Stomach smooth muscle (tissue), 2 donors: ENCODE results near the gene MUCL3.
"Not testable (repeated sequence)": the region's sequence is repeated elsewhere in the genome, so short reads cannot be mapped to it uniquely, and the experiment has no call there.

Source experiments
- H3K27ac ChIP-seq: one replicate; pipeline ENCODE4 v1.7.0; 2013; ENCODE audit warnings: mild to moderate bottlenecking, low read length, inconsistent platforms
- H3K27me3 ChIP-seq, 2 donors: one replicate each; pipeline ENCODE4 v1.7.0; 2013; ENCODE audit warnings: low read length in 2 of 2; ENCODE audit not compliant: insufficient read depth in 2 of 2, control insufficient read depth in 1 of 2
- H3K36me3 ChIP-seq, 2 donors: one replicate each; pipeline ENCODE4 v1.7.0; 2013; ENCODE audit warnings: low read length in 2 of 2; ENCODE audit not compliant: control insufficient read depth in 2 of 2, insufficient read depth in 2 of 2
- H3K4me1 ChIP-seq: one replicate; pipeline ENCODE4 v1.7.0; 2013; ENCODE audit warnings: low read length; ENCODE audit not compliant: control insufficient read depth, insufficient read depth
- H3K4me3 ChIP-seq, 2 donors: one replicate each; pipeline ENCODE4 v1.7.0; 2013; ENCODE audit warnings: low read length in 2 of 2
- H3K9ac ChIP-seq, 2 donors: one replicate each; pipeline ENCODE4 v1.7.0; 2013; ENCODE audit warnings: low read length in 2 of 2, mild to moderate bottlenecking in 1 of 2
- H3K9me3 ChIP-seq, 2 donors: one replicate each; pipeline ENCODE4 v1.7.0; 2013; ENCODE audit warnings: low read length in 2 of 2; ENCODE audit not compliant: control insufficient read depth in 2 of 2
- donor health status: healthy.
- donor health status: Pancreatic carcinoma.

MUCL3 gene

GRCh38 chr6:30910473-30910872 lies 30.3 kb upstream of the MUCL3 start:
- not testable (repeated sequence) for H3K4me3 ChIP-seq, H3K27me3 ChIP-seq, H3K9ac ChIP-seq, H3K9me3 ChIP-seq, H3K27ac ChIP-seq
- Histone ChIP-seq H3K4me1 (peaks cover 32% of the 10 kb centered on the region), H3K36me3 (peaks cover 13 to 25% of the 10 kb centered on the region in 2 donors)

- Histone ChIP-seq H3K27ac (peak overlapping the region; percentile 93), H3K4me3 (no peak overlapping the region), H3K36me3 (peaks cover 13 to 31% of the 10 kb centered on the region in 2 donors), H3K9me3 (no peaks in the 10 kb centered on the region), H3K27me3 (no peaks in the 10 kb centered on the region), H3K4me1 (peaks cover 39% of the 10 kb centered on the region), H3K9ac (no peak overlapping the region)
These were observed 27.8 kb upstream of the MUCL3 start for GRCh38 chr6:30912746-30913520.

- Histone ChIP-seq H3K4me1 (peaks cover 35% of the 10 kb centered on the region), H3K9ac (peak overlapping the region; percentile 55 to 67), H3K4me3 (peak overlapping the region; percentile 34 to 80), H3K27me3 (no peaks in the 10 kb centered on the region), H3K9me3 (no peaks in the 10 kb centered on the region), H3K27ac (peak overlapping the region; percentile 93), H3K36me3 (peaks cover 14 to 33% of the 10 kb centered on the region in 2 donors)
These were observed 27.1 kb upstream of the MUCL3 start for GRCh38 chr6:30913721-30914075.

GRCh38 chr6:30914076-30914853 lies 26.5 kb upstream of the MUCL3 start, which contains the start of gene VARS2:
Gene VARS2, plus strand, starts transcription at chr6:30914238. Its CDS starts 599 bp downstream, at chr6:30914837.
- Histone ChIP-seq H3K27me3 (no peaks in the 10 kb centered on the region), H3K9ac (peak within 1 kb of the TSS; percentile 94 to 95), H3K9me3 (no peaks in the 10 kb centered on the region), H3K4me3 (peak within 1 kb of the TSS; percentile 76 to 80), H3K36me3 (peaks cover 16 to 33% of the 10 kb centered on the region in 2 donors), H3K27ac (peak within 1 kb of the TSS; percentile 93), H3K4me1 (peaks cover 30% of the 10 kb centered on the region)

- Histone ChIP-seq H3K4me1 (peaks cover 26% of the 10 kb centered on the region), H3K9me3 (no peaks in the 10 kb centered on the region), H3K27me3 (no peaks in the 10 kb centered on the region), H3K4me3 (peak overlapping the region; percentile 76 to 80), H3K36me3 (peaks cover 22 to 36% of the 10 kb centered on the region in 2 donors), H3K27ac (peak overlapping the region; percentile 93), H3K9ac (peak overlapping the region; percentile 94 to 95)
These were observed 25.8 kb upstream of the MUCL3 start for GRCh38 chr6:30914854-30915590.

- Histone ChIP-seq H3K27me3 (no peaks in the 10 kb centered on the region), H3K4me3 (peak overlapping the region in 1 of 2 donors; percentile 12), H3K36me3 (peaks cover 26 to 38% of the 10 kb centered on the region in 2 donors), H3K27ac (peak overlapping the region; percentile 93), H3K4me1 (peaks cover 26% of the 10 kb centered on the region), H3K9ac (peak overlapping the region; percentile 94 to 95), H3K9me3 (no peaks in the 10 kb centered on the region)
These were observed 25.2 kb upstream of the MUCL3 start for GRCh38 chr6:30915591-30915946.

GRCh38 chr6:30917041-30917440 lies 23.7 kb upstream of the MUCL3 start:
- H3K4me1 ChIP-seq, result peaks cover 26% of the 10 kb centered on the region
- no peak overlapping the region for H3K27ac ChIP-seq
- peaks cover 26 to 36% of the 10 kb centered on the region in 2 donors for H3K36me3 ChIP-seq
- H3K9me3 ChIP-seq, result no peaks in the 10 kb centered on the region
- no peak overlapping the region for H3K9ac ChIP-seq
- no peak overlapping the region for H3K4me3 ChIP-seq
- H3K27me3 ChIP-seq, result no peaks in the 10 kb centered on the region

- Histone ChIP-seq H3K36me3 (peaks cover 23 to 37% of the 10 kb centered on the region in 2 donors), H3K27me3 (no peaks in the 10 kb centered on the region), H3K27ac (no peak overlapping the region), H3K4me3 (no peak overlapping the region), H3K9ac (no peak overlapping the region), H3K9me3 (no peaks in the 10 kb centered on the region), H3K4me1 (peaks cover 26% of the 10 kb centered on the region)
These were observed 23.3 kb upstream of the MUCL3 start for GRCh38 chr6:30917487-30917886.

- H3K36me3 ChIP-seq, result peaks cover 30 to 46% of the 10 kb centered on the region in 2 donors
- peaks cover 21% of the 10 kb centered on the region for H3K4me1 ChIP-seq
These were observed 22.1 kb upstream of the MUCL3 start for GRCh38 chr6:30918670-30919069.

GRCh38 chr6:30922447-30922852 lies 18.3 kb upstream of the MUCL3 start:
- Histone ChIP-seq H3K27me3 (no peaks in the 10 kb centered on the region), H3K9ac (no peak overlapping the region), H3K4me3 (no peak overlapping the region), H3K27ac (no peak overlapping the region), H3K9me3 (no peaks in the 10 kb centered on the region), H3K36me3 (peaks cover 45 to 56% of the 10 kb centered on the region in 2 donors), H3K4me1 (no peaks in the 10 kb centered on the region)

More at GRCh38 chr6:30918670-30919069, 22.1 kb upstream of the MUCL3 start:
- H3K27ac ChIP-seq, result no peak overlapping the region
- no peaks in the 10 kb centered on the region for H3K27me3 ChIP-seq
- no peak overlapping the region for H3K9ac ChIP-seq
- no peak overlapping the region for H3K4me3 ChIP-seq
- H3K9me3 ChIP-seq, result no peaks in the 10 kb centered on the region
